ENCODE results near the gene LMCD1. TPM values are rescaled to one million over a fixed set of nuclear protein-coding genes. Genes with fewer than 3 reads are reported as not detected.

LMCD1 gene
- total and polyA plus RNA-seq, 4 experiments from 2014 or later = 0.53 to 2.2 (median 1.3) TPM

GRCh38 chr3:8506571-8507061 lies 5.0 kb downstream of the LMCD1 start:
- peaks cover 0 to 5% (median 0%) of the 10 kb centered on the region in 8 donors for H3K9me3 Mint-ChIP-seq
- CTCF ChIA-PET (ENCODE audit: partially characterized antibody) = no interaction called here
- Histone ChIP-seq H3K27me3 (ENCODE audit: insufficient read depth, low read length) (no peaks in the 10 kb centered on the region), H3K9me3 (ENCODE audit: control insufficient read depth in 1 of 2, low read length in 2 of 2) (no peaks in the 10 kb centered on the region), H3K4me1 (ENCODE audit: insufficient read depth, low read length) (peaks cover 14% of the 10 kb centered on the region), H3K4me3 (ENCODE audit: low read length in 2 of 2) (no peak overlapping the region), H3K27ac (ENCODE audit: low read depth, low read length) (no peak overlapping the region), H3K36me3 (ENCODE audit: insufficient read depth, low read length) (no peaks in the 10 kb centered on the region)
- no peak overlapping the region for H3K4me3 Mint-ChIP-seq
- POLR2A ChIA-PET (ENCODE audit: partially characterized antibody) = interaction anchor here (0.9 kb wide), 1 partner anchor 12 kb away, joined by 3 read pairs; no protein-coding TSS in a partner anchor
- no peaks in the 10 kb centered on the region for H3K36me3 Mint-ChIP-seq
- H3K27ac Mint-ChIP-seq = no peak overlapping the region
- H3K27me3 Mint-ChIP-seq = no peaks in the 10 kb centered on the region
- peaks cover 4 to 18% (median 8%) of the 10 kb centered on the region in 4 donors for H3K4me1 Mint-ChIP-seq
- intact Hi-C loops (cut with micrococcal nuclease) = loop anchor here (10.0 kb wide), 1 partner anchor 118 kb away; no protein-coding TSS in a partner anchor
- no peak for DNase-seq

DNA sequence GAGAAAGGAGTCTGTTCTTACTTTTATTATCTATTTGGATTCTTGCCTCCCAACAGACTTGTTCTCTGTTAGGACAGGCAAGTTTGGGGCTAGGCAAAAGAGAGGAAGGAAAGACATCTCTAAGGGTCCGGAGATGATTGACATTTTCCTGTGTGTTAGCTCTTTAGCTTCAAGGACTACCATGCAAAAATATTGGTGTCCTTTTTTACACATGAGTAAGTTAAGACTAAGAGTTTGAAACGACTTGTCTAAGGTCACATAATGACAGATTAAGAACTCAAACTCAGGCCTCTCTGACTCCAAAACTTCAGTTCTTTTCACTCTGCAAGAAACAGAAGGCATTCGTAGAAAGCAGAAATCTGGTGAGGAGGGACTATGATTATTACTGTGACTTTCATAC lies 5.9 kb downstream of the LMCD1 start:
- no peak overlapping the region for H3K27ac Mint-ChIP-seq
- H3K36me3 Mint-ChIP-seq = no peaks in the 10 kb centered on the region
- H3K27me3 Mint-ChIP-seq = no peaks in the 10 kb centered on the region
- H3K36me3 ChIP-seq (ENCODE audit: insufficient read depth, low read length) = no peaks in the 10 kb centered on the region
- peaks cover 3 to 15% (median 7%) of the 10 kb centered on the region in 4 donors for H3K4me1 Mint-ChIP-seq
- H3K27ac ChIP-seq (ENCODE audit: low read depth, low read length) = no peak overlapping the region
- H3K4me1 ChIP-seq (ENCODE audit: insufficient read depth, low read length) = peaks cover 8% of the 10 kb centered on the region
- H3K4me3 Mint-ChIP-seq = no peak overlapping the region
- H3K9me3 ChIP-seq (ENCODE audit: control insufficient read depth in 1 of 2, low read length in 2 of 2) = no peaks in the 10 kb centered on the region
- peaks cover 0 to 5% (median 0%) of the 10 kb centered on the region in 8 donors for H3K9me3 Mint-ChIP-seq
- no peak overlapping the region for H3K4me3 ChIP-seq (ENCODE audit: low read length in 2 of 2)
- H3K27me3 ChIP-seq (ENCODE audit: insufficient read depth, low read length) = no peaks in the 10 kb centered on the region
- DNase-seq = no peak
- intact Hi-C loops (cut with micrococcal nuclease) = loop anchor here (10.0 kb wide), 1 partner anchor 117 kb away; no protein-coding TSS in a partner anchor
- POLR2A ChIA-PET (ENCODE audit: partially characterized antibody) = no interaction called here
- CTCF ChIA-PET (ENCODE audit: partially characterized antibody) = no interaction called here

GRCh38 chr3:8509961-8510360 lies 8.3 kb downstream of the LMCD1 start:
- CTCF ChIA-PET (ENCODE audit: partially characterized antibody) = no interaction called here
- no peak overlapping the region for H3K27ac ChIP-seq (ENCODE audit: low read depth, low read length)
- H3K9me3 ChIP-seq (ENCODE audit: control insufficient read depth in 1 of 2, low read length in 2 of 2) = no peaks in the 10 kb centered on the region
- H3K27me3 ChIP-seq (ENCODE audit: insufficient read depth, low read length) = no peaks in the 10 kb centered on the region
- H3K4me1 ChIP-seq (ENCODE audit: insufficient read depth, low read length) = no peaks in the 10 kb centered on the region
- peaks cover 0 to 2% of the 10 kb centered on the region in 2 donors for H3K27me3 Mint-ChIP-seq
- H3K4me3 ChIP-seq (ENCODE audit: low read length in 2 of 2) = no peak overlapping the region
- H3K4me3 Mint-ChIP-seq = no peak overlapping the region
- no peaks in the 10 kb centered on the region for H3K36me3 ChIP-seq (ENCODE audit: insufficient read depth, low read length)
- H3K36me3 Mint-ChIP-seq = no peaks in the 10 kb centered on the region
- H3K27ac Mint-ChIP-seq = no peak overlapping the region
- DNase-seq = no peak
- peaks cover 0 to 5% (median 0%) of the 10 kb centered on the region in 8 donors for H3K9me3 Mint-ChIP-seq
- intact Hi-C loops (cut with micrococcal nuclease) = loop anchor here (10.0 kb wide), 1 partner anchor 115 kb away; no protein-coding TSS in a partner anchor
- POLR2A ChIA-PET (ENCODE audit: partially characterized antibody) = no interaction called here
- H3K4me1 Mint-ChIP-seq = no peaks in the 10 kb centered on the region

GRCh38 chr3:8512234-8512633 lies 10.6 kb downstream of the LMCD1 start:
- ChIA-PET POLR2A (ENCODE audit: partially characterized antibody) (no interaction called here), CTCF (ENCODE audit: partially characterized antibody) (no interaction called here)
- Histone ChIP-seq H3K4me3 (ENCODE audit: low read length in 2 of 2) (no peak overlapping the region), H3K27ac (ENCODE audit: low read depth, low read length) (no peak overlapping the region), H3K4me1 (ENCODE audit: insufficient read depth, low read length) (no peaks in the 10 kb centered on the region), H3K27me3 (ENCODE audit: insufficient read depth, low read length) (no peaks in the 10 kb centered on the region), H3K9me3 (ENCODE audit: control insufficient read depth in 1 of 2, low read length in 2 of 2) (no peaks in the 10 kb centered on the region), H3K36me3 (ENCODE audit: insufficient read depth, low read length) (no peaks in the 10 kb centered on the region)
- H3K4me3 Mint-ChIP-seq = no peak overlapping the region
- H3K9me3 Mint-ChIP-seq = peaks cover 0 to 5% (median 0%) of the 10 kb centered on the region in 8 donors
- H3K36me3 Mint-ChIP-seq = no peaks in the 10 kb centered on the region
- H3K4me1 Mint-ChIP-seq = no peaks in the 10 kb centered on the region
- no peak overlapping the region for H3K27ac Mint-ChIP-seq
- H3K27me3 Mint-ChIP-seq = peaks cover 0 to 4% of the 10 kb centered on the region in 2 donors
- intact Hi-C loops (cut with micrococcal nuclease) = no loop called here
- DNase-seq = no peak

GRCh38 chr3:8516047-8516661 lies 14.5 kb downstream of the LMCD1 start:
- peaks cover 0 to 4% of the 10 kb centered on the region in 2 donors for H3K27me3 Mint-ChIP-seq
- no peaks in the 10 kb centered on the region for H3K36me3 ChIP-seq (ENCODE audit: insufficient read depth, low read length)
- H3K27ac Mint-ChIP-seq = no peak overlapping the region
- no peaks in the 10 kb centered on the region for H3K4me1 ChIP-seq (ENCODE audit: insufficient read depth, low read length)
- no peak overlapping the region for H3K4me3 Mint-ChIP-seq
- intact Hi-C loops (cut with micrococcal nuclease) = no loop called here
- H3K4me1 Mint-ChIP-seq = no peaks in the 10 kb centered on the region
- H3K4me3 ChIP-seq (ENCODE audit: low read length in 2 of 2) = no peak overlapping the region
- H3K27ac ChIP-seq (ENCODE audit: low read depth, low read length) = no peak overlapping the region
- no peak for DNase-seq
- H3K9me3 ChIP-seq (ENCODE audit: control insufficient read depth in 1 of 2, low read length in 2 of 2) = no peaks in the 10 kb centered on the region
- ChIA-PET POLR2A (ENCODE audit: partially characterized antibody) (no interaction called here), CTCF (ENCODE audit: partially characterized antibody) (no interaction called here)
- no peaks in the 10 kb centered on the region for H3K27me3 ChIP-seq (ENCODE audit: insufficient read depth, low read length)
- H3K36me3 Mint-ChIP-seq = no peaks in the 10 kb centered on the region
- peaks cover 0 to 3% (median 0%) of the 10 kb centered on the region in 8 donors for H3K9me3 Mint-ChIP-seq

DNA sequence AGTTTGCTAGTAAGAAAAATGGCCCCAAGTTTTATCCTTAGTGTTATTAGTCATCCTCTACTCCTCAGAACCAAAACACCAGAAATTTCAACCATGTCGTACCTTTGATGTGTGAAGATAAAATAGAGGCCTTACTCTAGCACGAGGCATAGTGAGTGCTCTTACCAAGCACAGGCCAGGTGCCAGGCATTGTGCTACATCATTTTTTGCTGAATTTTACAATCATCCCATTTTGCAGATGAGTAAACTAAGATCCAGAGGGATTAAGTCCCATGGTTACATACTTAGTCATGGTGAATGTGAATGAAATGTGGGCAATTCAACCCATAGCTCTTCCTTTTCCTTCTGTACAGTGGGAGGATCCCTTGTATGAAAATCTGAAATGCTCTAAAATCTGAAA lies 15.2 kb downstream of the LMCD1 start:
- Mint-ChIP-seq H3K36me3 (no peaks in the 10 kb centered on the region), H3K4me1 (no peaks in the 10 kb centered on the region), H3K9me3 (peaks cover 0 to 5% (median 0%) of the 10 kb centered on the region in 8 donors), H3K27me3 (peaks cover 0 to 4% of the 10 kb centered on the region in 2 donors), H3K27ac (no peak overlapping the region), H3K4me3 (no peak overlapping the region)
- no peaks in the 10 kb centered on the region for H3K27me3 ChIP-seq (ENCODE audit: insufficient read depth, low read length)
- H3K9me3 ChIP-seq (ENCODE audit: control insufficient read depth in 1 of 2, low read length in 2 of 2) = no peaks in the 10 kb centered on the region
- ChIA-PET POLR2A (ENCODE audit: partially characterized antibody) (no interaction called here), CTCF (ENCODE audit: partially characterized antibody) (no interaction called here)
- intact Hi-C loops (cut with micrococcal nuclease) = no loop called here
- DNase-seq = no peak
- no peaks in the 10 kb centered on the region for H3K36me3 ChIP-seq (ENCODE audit: insufficient read depth, low read length)
- H3K4me3 ChIP-seq (ENCODE audit: low read length in 2 of 2) = no peak overlapping the region
- no peak overlapping the region for H3K27ac ChIP-seq (ENCODE audit: low read depth, low read length)
- H3K4me1 ChIP-seq (ENCODE audit: insufficient read depth, low read length) = no peaks in the 10 kb centered on the region

DNA sequence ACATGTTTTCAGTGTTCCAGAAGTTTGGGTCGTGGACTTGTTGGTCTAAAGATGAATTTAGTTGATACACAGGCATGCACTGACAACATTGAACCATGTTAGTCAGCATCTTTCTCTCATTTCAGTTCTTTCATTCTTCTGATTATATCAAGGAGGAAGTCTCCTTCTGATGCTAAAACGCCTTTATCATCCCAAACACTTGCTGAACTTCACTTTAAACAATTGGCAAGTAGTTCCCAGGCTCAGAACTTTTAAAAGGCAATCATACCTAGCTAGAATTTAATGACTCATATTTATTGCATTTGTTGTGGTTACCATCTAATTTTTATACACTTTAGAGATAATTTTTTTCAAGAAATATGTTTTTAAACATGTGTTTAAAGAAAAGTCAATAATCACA lies 15.9 kb downstream of the LMCD1 start:
- H3K4me1 Mint-ChIP-seq = no peaks in the 10 kb centered on the region
- H3K4me1 ChIP-seq (ENCODE audit: insufficient read depth, low read length) = no peaks in the 10 kb centered on the region
- peaks cover 0 to 4% of the 10 kb centered on the region in 2 donors for H3K27me3 Mint-ChIP-seq
- no peak for DNase-seq
- no peaks in the 10 kb centered on the region for H3K36me3 Mint-ChIP-seq
- H3K27ac Mint-ChIP-seq = no peak overlapping the region
- intact Hi-C loops (cut with micrococcal nuclease) = no loop called here
- ChIA-PET CTCF (ENCODE audit: partially characterized antibody) (no interaction called here), POLR2A (ENCODE audit: partially characterized antibody) (no interaction called here)
- no peak overlapping the region for H3K27ac ChIP-seq (ENCODE audit: low read depth, low read length)
- peaks cover 0 to 5% (median 0%) of the 10 kb centered on the region in 8 donors for H3K9me3 Mint-ChIP-seq
- no peaks in the 10 kb centered on the region for H3K9me3 ChIP-seq (ENCODE audit: control insufficient read depth in 1 of 2, low read length in 2 of 2)
- H3K4me3 ChIP-seq (ENCODE audit: low read length in 2 of 2) = no peak overlapping the region
- H3K4me3 Mint-ChIP-seq = no peak overlapping the region
- no peaks in the 10 kb centered on the region for H3K36me3 ChIP-seq (ENCODE audit: insufficient read depth, low read length)
- no peaks in the 10 kb centered on the region for H3K27me3 ChIP-seq (ENCODE audit: insufficient read depth, low read length)

Measured in CD4-positive, alpha-beta memory T cell (primary cell).